NCI-H2107 treated with DMSO at 0.1 percent for 48 hours (cell line): ENCODE measurements around the gene AP3B1.
A peak's percentile ranks its signal among the peaks of the same experiment; 100 is the strongest.

Source experiments
- DNase-seq: peaks from one replicate; lab custom pipeline; 2025; ENCODE audit not compliant: unreplicated experiment; lab: John Stamatoyannopoulos, UW

Gene AP3B1

GRCh38 chr5:78289911-78290310 lies 4.6 kb downstream of the AP3B1 start:
- DNase-seq: no peak

GRCh38 chr5:78288246-78288645 lies 6.3 kb downstream of the AP3B1 start:
- DNase-seq: no peak

- no peak for DNase-seq
Measured at GRCh38 chr5:78287833-78288232, 6.7 kb downstream of the AP3B1 start.

GRCh38 chr5:78287169-78287568 lies 7.3 kb downstream of the AP3B1 start:
- DNase-seq: no peak

GRCh38 chr5:78286290-78286689 lies 8.2 kb downstream of the AP3B1 start:
- DNase-seq: no peak

GRCh38 chr5:78283802-78284201 lies 10.7 kb downstream of the AP3B1 start:
- DNase-seq: no peak

GRCh38 chr5:78283105-78283504 lies 11.4 kb downstream of the AP3B1 start:
- DNase-seq: no peak

GRCh38 chr5:78280261-78280660 lies 14.2 kb downstream of the AP3B1 start:
- no peak for DNase-seq

GRCh38 chr5:78279194-78279593 lies 15.3 kb downstream of the AP3B1 start:
- DNase-seq: no peak

GRCh38 chr5:78277715-78278114 lies 16.8 kb downstream of the AP3B1 start:
- DNase-seq: no peak

GRCh38 chr5:78275998-78276543 lies 18.4 kb downstream of the AP3B1 start:
- no peak for DNase-seq

- DNase-seq: no peak
Measured at GRCh38 chr5:78274540-78275197, 19.8 kb downstream of the AP3B1 start.

- DNase-seq: no peak
Measured at GRCh38 chr5:78273436-78273835, 21.1 kb downstream of the AP3B1 start.

GRCh38 chr5:78271766-78272165 lies 22.7 kb downstream of the AP3B1 start:
- DNase-seq: no peak

- peak; percentile 40 for DNase-seq
Measured at GRCh38 chr5:78269088-78269703, 25.3 kb downstream of the AP3B1 start.

- no peak for DNase-seq
Measured at GRCh38 chr5:78268356-78268755, 26.1 kb downstream of the AP3B1 start.

- DNase-seq: no peak
Measured at GRCh38 chr5:78265163-78265562, 29.3 kb downstream of the AP3B1 start.

GRCh38 chr5:78264600-78264999 lies 29.9 kb downstream of the AP3B1 start:
- no peak for DNase-seq

- no peak for DNase-seq
Measured at GRCh38 chr5:78260771-78261170, 33.7 kb downstream of the AP3B1 start.

GRCh38 chr5:78253201-78253600 lies 41.3 kb downstream of the AP3B1 start:
- DNase-seq: no peak

GRCh38 chr5:78252715-78253114 lies 41.8 kb downstream of the AP3B1 start:
- no peak for DNase-seq

- DNase-seq: no peak
Measured at GRCh38 chr5:78251663-78252284, 42.7 kb downstream of the AP3B1 start.
